Type B pancreatic cell (in vitro differentiated cells): ENCODE data around the gene ALX4. TPM values are rescaled to one million over a fixed set of nuclear protein-coding genes. Genes with fewer than 3 reads are reported as not detected.

ENCODE experiments used
- DNase-seq: peaks from one replicate; pipeline ENCODE4 v3.0.0; 2021; ENCODE audit warnings: mixed read lengths; ENCODE audit not compliant: unreplicated experiment; ENCODE audit errors: extremely low spot score
- H3K27ac Mint-ChIP-seq: 2 replicates; pipeline ENCODE4 v1.8.0; 2021; ENCODE audit warnings: mild to moderate bottlenecking, mixed read lengths
- H3K27me3 Mint-ChIP-seq: 2 replicates; pipeline ENCODE4 v1.8.0; 2021; ENCODE audit warnings: mixed read lengths
- H3K36me3 Mint-ChIP-seq: 2 replicates; pipeline ENCODE4 v1.8.0; 2021; ENCODE audit warnings: mixed read lengths
- H3K4me1 Mint-ChIP-seq: one replicate; pipeline ENCODE4 v1.8.0; 2021; ENCODE audit warnings: mixed read lengths; ENCODE audit not compliant: unreplicated experiment
- H3K4me3 Mint-ChIP-seq: 2 replicates; pipeline ENCODE4 v1.8.0; 2021; ENCODE audit warnings: mild to moderate bottlenecking, mixed read lengths
- H3K9me3 Mint-ChIP-seq: 2 replicates; pipeline ENCODE4 v1.8.0; 2021; ENCODE audit warnings: mixed read lengths
- CTCF ChIP-seq: fragments of 200-600 bp; sonication (generic); conservative IDR thresholded peaks from 2 replicates; pipeline ENCODE4 v1.5.0; 2021; ENCODE audit warnings: antibody characterized with exemption, mild to moderate bottlenecking
- total RNA-seq: library from RNA; stranded (reverse); gene quantifications from 2 replicates; pipeline ENCODE4 v1.2.1, GENCODE V29; 2021; ENCODE audit warnings: low replicate concordance

ALX4 gene
- total RNA-seq, 1 donor from 2014 or later = 11.6 TPM

DNA sequence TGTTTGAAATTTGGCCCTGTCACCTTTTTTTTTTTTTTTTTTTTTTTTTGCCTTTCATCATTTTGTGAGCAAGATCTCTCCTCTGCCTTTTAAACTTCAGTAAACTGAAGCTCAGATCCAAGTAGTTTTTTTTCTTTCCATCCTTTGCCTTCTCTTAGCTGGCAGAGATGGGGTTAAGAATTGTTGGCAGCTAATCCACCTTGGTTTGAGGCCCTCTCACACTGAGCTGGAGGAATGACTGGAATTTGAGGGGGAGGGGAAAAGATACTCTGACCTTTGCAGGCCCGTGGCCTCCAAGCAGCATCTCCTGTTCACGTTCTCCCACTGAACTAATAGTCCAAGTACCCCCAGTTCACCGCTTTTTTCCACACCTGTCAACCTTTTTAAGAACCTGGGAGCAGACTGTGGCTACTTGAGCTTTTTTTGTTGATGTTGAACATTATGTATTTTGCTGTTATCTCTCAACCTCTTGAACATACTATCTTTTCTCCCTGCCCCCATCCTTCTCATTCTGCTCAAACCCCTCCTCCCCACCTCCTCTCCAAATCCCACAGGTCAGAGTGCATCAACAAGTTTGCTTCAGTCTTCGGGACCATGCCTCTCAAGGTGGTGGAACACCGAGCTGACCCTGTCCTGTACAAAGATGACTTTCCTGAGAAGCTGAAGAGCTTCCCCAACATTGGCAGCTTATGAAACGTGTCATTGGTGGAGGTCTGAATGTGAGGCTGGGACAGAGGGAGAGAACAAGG is 66.2 kb downstream of the ALX4 start:
- TF ChIP-seq CTCF = no peak
- H3K36me3 Mint-ChIP-seq = peaks cover 29% of the 10 kb centered on the region
- DNase-seq = no peak
- H3K4me1 Mint-ChIP-seq = peaks cover 33% of the 10 kb centered on the region
- H3K27ac Mint-ChIP-seq = peak overlapping the region; percentile 68
- no peaks in the 10 kb centered on the region for H3K9me3 Mint-ChIP-seq
- H3K4me3 Mint-ChIP-seq = peak overlapping the region; percentile 69
- H3K27me3 Mint-ChIP-seq = no peaks in the 10 kb centered on the region

DNA sequence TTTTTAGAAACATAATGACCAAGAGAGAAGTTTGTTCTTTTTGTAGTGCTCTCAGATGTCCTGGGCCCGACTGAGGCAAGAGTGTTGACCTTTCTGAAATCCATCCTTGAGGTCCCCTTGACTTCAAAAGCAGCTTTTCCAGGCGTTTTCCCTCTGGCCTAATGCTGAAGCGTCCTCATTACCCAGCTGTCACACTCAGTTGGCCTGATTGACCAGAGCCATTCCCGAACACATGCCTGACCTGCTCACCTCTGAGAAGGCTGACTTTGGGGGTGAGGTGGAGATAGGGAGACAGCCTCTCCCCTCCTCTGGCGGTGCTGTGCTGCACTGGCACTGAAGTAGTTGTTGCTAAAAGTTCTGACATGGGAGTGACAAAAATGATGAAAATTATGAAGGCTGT is 66.9 kb downstream of the ALX4 start:
- DNase-seq = no peak
- Mint-ChIP-seq H3K27ac (peak overlapping the region; percentile 68), H3K4me3 (peak overlapping the region; percentile 69), H3K4me1 (peaks cover 33% of the 10 kb centered on the region), H3K36me3 (peaks cover 28% of the 10 kb centered on the region), H3K9me3 (no peaks in the 10 kb centered on the region), H3K27me3 (no peaks in the 10 kb centered on the region)
- no peak for TF ChIP-seq CTCF

GRCh38 chr11:44241851-44242250 is 68.1 kb downstream of the ALX4 start:
- no peak overlapping the region for H3K4me3 Mint-ChIP-seq
- peaks cover 36% of the 10 kb centered on the region for H3K4me1 Mint-ChIP-seq
- H3K27me3 Mint-ChIP-seq = no peaks in the 10 kb centered on the region
- TF ChIP-seq CTCF = no peak
- DNase-seq = no peak
- H3K9me3 Mint-ChIP-seq = peaks cover 4% of the 10 kb centered on the region
- peaks cover 36% of the 10 kb centered on the region for H3K36me3 Mint-ChIP-seq
- H3K27ac Mint-ChIP-seq = no peak overlapping the region

GRCh38 chr11:44237156-44237555 is 72.8 kb downstream of the ALX4 start:
- no peak for DNase-seq

GRCh38 chr11:44236296-44236695 is 73.6 kb downstream of the ALX4 start:
- Mint-ChIP-seq H3K9me3 (peaks cover 4% of the 10 kb centered on the region), H3K4me1 (peaks cover 8% of the 10 kb centered on the region), H3K27ac (no peak overlapping the region), H3K36me3 (peaks cover 23% of the 10 kb centered on the region), H3K27me3 (no peaks in the 10 kb centered on the region), H3K4me3 (no peak overlapping the region)
- no peak for TF ChIP-seq CTCF
- no peak for DNase-seq

More at GRCh38 chr11:44237156-44237555, 72.8 kb downstream of the ALX4 start:
- TF ChIP-seq CTCF = no peak
- Mint-ChIP-seq H3K4me3 (no peak overlapping the region), H3K27ac (no peak overlapping the region), H3K9me3 (peaks cover 4% of the 10 kb centered on the region), H3K4me1 (peaks cover 14% of the 10 kb centered on the region), H3K27me3 (no peaks in the 10 kb centered on the region), H3K36me3 (peaks cover 23% of the 10 kb centered on the region)
